SHP77 (cell line): Measurements from ENCODE around the gene RPH3AL.

Experiments
- DNase-seq, 2 experiments: peaks; one replicate each; lab custom pipeline; 2025; lab: John Stamatoyannopoulos, UW

RPH3AL gene

DNA sequence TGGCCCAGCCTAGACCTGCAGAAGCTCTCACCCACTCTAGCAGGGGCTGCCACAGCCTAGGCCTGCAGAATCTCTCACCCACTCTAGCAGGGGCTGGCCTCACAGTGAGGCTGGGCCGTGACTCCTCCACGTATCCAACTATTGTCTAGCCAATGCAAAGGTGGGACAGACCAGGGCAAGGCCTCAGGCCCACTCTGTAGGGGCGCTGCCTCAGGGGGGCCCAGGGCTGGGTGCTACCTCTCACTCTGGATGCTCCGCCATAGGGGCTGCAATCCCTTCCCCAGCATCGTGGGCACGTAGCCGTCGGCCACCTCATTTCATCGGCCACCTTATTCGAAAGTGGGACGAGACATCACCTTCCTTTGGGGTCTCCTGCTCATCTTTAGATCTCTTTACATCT lies 51.7 kb downstream of the RPH3AL start:
- no peak for DNase-seq

DNA sequence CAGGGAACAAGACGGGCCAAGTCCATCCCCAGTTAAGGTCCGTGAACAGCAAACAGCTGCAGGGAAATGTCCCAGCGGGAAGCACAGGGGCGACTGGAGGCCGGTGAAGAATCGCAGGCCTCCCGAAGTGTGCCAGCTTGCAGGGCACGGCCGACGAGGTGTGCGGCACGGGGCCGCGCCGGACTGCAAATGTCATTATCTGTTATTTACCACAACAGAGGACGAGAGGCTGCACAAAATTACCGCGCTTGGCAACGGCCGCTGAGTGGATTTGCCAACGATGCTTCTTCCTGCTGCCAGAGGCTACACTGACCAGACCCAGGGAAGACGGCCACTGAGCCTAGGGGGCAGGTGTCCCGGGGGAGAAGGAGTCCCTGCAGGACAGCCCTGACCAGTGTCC lies 53.1 kb downstream of the RPH3AL start:
- no peak for DNase-seq

DNA sequence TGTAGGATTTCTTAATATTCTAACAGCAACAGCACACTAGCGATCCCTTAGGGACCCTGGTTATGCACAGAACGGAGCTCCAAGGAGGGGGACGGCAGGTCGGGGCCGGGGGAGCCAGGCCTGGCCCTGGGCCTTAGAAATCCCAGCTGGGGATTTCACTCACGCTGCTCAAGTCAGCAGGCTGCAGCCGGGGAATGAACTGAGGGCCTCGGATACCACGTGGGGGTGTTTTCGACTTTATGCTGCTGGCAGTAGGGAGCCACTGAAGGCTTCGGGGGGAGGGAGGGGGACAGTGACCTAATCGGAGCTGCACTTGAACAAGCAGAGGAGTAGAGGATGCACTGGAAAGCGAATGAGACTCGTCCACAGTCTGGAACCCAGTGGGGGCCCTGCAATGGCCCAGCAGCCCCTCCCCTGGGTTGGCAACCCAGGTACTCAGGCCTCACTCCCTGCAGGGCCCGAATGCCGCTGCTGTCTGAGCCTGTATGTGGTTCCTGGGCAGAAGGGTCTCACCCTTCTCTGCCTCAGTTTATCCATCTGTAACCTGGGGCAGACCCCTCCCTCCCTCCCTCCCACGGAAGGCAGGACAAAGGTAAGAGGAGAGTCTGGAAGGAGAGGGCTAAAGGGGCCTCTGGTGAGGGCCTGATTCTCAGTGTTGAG lies 53.7 kb downstream of the RPH3AL start:
- DNase-seq = no peak

DNA sequence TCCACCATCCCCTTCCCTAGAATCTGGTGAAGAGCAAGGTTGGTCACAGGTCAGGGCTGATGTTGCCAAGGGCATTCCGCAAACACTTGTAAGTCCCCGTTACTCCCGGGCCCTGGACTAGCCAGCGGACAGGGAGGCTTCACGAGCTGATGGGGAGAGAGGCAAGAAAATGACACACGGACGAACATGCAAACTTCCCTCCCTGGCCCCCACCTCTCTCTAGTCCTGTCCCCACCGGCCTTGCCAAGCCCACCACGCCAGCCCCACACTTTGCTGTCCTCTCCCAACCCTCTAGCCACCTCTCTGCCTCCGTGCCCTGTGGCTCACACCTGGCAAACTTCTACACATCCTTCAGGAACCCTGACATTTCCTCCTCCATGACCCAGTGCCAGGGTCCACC lies 54.8 kb downstream of the RPH3AL start:
- no peak for DNase-seq

DNA sequence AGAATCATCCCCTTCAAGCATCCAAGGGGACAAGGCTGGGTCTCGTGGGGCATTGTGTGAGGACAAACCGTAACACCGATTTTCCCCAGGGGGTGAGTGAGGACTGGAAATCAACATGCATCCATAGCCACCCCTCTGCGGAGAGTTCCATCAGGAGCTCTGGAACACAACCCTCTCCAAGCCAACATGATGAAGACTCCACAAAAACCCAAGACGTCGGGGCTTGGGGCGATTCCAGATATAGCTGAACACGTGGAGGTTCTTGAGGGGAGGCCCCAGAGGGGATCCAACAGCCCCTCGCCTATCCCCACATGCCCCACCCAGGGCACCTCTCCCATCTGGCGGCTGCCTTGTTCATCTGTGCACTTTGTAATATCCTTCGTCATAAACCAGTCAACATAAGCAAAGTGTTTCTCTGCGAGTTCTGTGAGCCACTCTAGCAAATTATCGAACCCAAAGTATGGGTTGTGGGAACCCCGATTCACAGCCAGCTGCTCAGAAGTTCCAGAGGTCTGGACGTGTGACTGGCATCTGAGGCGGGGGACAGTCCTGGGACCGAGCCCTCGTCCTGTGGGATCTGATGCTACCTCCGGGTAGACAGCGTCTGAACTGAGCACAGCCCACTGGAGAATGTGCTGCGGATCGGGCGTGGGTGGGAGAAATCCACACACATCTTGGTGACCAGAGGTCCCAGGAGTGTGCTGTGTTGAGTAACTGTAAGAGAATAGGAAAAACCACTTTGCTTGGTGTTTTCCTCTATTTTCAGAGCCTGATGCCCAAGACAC lies 55.5 kb downstream of the RPH3AL start:
- DNase-seq = no peak

DNA sequence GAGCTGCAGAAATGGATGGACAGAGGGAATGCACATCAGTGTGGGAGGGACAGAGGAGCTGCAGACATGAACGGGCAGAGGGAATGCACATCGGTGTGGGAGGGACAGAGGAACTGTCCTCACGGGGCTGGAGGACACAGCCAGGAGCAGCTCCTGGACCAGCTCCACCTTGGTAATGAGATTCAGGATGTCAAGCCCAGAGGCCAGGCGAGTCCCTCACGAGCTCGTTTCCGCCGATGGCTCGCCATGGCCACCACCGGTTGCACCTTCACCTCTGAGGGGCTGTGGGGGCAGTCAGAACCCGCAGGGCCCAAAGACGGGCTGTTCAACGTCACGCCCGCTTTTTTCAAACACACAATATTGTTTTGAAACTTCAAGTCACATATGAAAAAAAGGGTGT lies 56.2 kb downstream of the RPH3AL start:
- no peak for DNase-seq

DNA sequence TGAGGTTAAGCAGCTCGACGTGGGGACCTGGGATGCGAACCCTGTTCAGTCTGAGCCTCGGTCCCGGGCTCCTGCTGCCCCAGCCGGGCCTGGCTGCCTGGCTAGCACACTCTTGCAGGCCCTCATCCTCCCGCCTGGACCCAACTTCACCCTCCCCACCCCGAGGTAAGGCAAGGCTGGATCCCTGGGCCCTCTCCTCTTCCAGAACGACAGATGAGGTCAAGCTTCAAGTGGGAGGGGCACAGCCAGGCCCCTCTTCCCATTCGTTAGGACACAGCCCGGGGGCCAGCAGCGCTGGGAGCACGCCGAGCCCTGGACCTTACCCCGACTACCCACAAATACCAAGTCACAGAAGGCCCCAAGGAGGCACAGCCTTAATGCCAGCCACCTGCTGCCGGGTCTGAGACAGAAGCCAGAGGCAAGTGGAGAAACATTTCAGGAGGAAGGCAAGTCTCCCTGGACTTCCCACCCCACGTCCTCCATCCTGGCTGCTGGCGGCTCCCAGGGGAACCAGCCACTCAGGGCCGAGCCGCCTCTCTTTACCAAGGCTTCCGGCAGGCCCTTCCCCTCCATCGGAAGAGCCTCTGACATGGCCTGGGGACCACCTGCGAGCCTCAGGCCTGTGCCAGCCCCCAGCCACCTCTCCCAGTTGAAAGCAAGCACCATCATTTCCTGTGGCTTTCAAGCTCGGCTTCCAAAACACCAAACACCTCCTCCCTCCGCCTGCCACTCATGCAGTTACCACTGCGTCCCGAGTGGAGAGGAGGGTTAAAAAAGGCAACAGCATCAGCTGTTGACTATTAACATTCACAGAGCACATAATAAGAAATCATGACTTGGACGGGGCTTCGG lies 59.9 kb downstream of the RPH3AL start:
- no peak for DNase-seq

DNA sequence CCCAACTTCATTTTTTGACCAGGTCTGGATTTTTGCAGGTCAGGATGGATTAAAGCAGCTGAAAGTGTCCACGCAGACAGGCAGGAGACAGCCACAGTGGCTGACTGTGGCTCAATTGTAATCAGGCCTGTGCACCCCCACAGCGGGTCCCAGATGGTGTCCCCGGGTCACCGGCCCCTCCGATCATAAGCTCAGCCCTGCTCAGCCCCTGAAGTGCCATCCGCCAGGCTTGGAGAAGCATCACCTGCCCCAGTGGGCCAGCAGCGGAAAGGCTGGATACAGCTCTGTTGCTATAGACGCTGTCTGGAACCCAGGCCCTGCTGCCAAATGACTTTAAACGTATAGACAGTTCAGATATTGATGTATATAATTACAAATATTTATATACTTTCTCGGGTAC lies 60.6 kb downstream of the RPH3AL start:
- DNase-seq = no peak

DNA sequence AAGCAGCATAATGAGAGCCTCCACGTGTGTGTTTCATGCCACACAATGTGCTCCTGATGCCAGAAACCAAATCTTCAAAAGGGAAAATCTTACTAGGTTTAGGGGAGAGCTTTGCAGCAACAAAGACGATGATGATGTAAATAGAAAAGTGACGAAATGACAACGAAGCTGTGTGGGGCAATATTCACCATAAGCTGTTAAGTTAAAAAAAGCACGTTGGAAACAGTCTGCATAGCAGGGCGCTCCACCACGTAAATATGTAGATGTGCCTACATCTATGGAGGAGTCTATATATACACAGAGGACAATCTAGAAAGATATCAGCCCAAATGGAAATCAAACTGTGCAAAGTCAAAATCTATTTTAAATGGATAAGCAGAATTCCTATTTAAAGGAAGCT lies 61.0 kb downstream of the RPH3AL start:
- DNase-seq = no peak

DNA sequence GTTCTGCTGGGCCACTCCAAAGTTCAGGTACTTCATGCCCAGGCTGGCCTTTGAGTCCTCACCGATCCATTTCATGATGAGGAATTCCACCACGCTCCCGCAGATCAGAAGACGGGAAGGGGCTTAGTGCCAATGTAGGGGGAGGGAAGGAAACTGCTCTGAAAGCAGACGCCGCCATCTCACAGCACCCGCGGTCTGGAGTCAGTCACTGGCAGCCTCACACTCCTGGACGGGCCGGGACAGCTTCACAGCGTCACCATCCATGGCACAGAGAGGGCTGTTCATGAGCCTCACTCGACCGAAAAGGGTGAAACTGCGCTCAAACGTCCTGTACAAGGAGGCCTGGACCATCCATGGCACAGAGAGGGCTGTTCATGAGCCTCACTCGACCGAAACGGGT lies 62.0 kb downstream of the RPH3AL start:
- no peak for DNase-seq

DNA sequence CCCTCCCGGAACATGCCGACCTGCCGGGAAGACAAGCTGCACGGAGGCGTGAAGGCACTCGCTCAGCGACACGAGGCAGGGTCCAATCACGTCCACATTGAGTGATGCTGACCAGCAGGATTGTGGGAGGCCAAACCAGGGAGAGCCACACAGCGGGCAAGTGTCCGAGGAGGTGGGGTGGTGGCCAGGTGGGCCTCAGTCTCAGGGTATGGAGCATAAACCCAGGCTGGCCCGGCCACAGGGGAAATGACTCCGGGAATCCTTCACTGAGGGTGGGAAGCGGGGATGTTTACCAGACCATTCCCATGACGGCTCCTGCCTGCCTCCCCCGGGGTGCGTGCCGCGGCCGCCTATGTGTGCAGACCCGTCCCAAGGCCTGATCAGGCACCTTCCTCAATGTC lies 62.5 kb downstream of the RPH3AL start:
- DNase-seq = no peak

DNA sequence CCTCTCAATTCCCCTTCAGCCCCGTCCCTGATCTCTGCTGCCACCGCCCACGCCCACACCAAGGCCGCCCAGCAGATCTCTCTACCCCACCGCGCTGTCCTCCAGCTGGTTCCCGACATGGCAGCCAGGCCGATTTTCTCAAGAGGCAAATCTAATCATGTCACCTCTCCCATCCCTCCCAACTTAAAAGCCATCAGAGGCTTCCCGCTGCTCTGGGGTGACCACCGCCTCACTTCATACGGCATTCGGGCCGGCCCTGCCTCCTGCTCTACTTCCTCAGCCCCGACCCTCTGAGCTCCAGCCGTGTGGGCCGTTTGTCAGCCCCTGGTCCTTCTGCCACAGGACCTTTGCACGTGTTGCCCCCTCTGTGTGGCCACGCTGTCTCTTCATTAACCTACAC lies 63.2 kb downstream of the RPH3AL start:
- no peak for DNase-seq

DNA sequence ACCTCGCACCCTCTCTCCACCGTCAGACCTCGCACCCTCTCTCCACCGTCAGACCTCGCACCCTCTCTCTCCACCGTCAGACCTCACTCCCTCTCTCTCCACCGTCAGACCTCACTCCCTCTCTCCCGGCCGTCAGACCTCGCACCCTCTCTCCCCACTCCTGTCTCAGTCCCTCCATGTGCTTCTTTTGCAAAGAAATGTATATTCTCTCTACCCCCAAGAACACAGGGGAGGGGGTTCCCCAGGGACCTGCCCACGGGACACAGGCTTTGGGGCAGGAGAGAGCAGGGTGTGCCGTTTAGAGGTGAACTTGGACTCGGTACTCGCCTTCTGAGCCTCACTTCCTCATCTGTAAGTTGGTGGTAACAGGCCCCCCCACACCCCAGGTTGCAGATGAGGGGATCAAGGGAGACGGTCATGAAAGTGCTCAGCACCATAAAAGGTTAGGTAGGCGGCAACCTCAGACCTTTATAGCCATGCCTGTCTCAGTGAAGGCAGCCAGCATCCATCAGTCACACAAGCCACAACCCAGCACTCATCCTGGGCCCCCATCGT lies 63.7 kb downstream of the RPH3AL start:
- no peak for DNase-seq

DNA sequence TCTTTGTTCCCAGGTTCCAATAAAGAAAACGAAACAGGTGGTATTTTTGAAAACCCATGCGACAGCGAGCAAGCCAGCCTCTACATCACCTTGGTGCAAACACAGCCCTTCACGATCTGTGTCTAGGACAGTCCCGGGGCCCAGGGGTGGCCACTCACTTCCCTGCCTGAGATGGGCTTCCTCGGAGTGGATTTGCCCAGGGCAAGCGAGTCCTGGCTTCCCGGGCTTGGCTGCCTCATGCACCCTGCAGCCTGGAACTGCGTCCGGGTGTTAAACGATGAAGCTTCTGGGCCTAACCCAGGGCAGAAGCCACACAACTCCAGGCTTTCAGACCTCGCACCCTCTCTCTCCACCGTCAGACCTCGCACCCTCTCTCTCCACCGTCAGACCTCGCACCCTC lies 66.0 kb downstream of the RPH3AL start:
- DNase-seq = no peak

DNA sequence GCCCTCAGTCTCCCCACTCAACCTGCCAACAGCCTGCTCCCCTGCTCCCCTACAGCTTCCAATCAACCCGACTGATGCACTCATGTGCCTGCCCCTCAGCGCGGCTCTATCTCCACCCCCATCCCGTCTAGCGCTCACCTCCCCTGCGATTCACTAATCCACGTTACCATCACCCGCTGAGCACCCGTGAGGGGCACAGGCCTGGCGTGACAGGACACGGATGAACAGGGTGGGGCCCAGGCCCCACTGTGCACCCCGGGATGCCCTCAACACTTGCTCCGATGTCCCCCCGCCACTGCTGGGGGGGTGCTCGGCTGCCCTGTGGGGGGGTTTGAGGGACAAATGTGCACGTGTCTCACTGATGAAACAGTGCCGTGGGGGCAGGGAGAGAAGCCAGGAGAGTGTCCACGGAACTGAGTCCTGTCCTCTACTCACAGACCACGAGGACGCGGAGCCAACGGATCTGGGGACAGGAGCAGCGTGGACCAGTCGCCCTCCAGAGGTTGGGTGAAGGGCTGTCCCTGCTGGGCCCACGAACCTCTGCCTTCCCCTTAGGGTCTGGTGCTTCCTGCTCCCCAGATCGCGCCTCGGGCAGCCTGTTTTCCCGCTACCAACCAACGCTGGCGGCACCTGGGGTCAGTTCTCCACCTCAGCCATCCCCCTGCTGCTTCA lies 66.7 kb downstream of the RPH3AL start:
- no peak for DNase-seq

DNA sequence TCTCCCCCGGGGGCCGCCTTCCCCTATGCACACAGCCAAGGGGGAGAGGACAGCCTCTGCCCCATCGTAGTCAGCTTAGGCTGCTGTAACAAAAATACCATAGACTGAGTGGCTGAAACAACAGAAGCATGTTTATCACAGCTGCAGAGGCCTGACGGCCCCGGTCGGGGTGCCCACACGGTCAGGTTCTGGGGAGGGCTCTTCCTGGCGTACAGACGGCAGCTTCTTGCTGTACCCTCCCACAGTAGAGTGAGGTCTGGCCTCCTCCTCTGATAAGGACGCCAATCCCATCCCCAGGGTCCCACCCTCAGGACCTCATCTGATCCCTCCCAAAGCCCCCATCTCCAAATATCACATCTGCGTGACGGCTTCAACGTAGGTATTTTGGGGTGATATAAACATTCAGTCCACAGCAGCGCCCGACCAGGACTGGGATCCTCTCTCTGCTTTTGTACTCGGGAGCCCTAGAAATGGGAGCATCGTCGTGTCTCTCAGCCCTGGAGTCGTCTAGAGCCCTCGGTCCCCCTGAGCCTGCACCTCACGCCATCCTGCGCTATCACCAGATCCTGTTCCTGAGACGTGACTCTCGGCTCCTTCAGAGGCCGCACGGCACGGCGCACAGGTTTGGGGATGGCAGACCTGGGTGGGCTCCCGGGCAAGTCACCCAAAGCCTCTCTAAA lies 67.8 kb downstream of the RPH3AL start:
- DNase-seq = no peak

DNA sequence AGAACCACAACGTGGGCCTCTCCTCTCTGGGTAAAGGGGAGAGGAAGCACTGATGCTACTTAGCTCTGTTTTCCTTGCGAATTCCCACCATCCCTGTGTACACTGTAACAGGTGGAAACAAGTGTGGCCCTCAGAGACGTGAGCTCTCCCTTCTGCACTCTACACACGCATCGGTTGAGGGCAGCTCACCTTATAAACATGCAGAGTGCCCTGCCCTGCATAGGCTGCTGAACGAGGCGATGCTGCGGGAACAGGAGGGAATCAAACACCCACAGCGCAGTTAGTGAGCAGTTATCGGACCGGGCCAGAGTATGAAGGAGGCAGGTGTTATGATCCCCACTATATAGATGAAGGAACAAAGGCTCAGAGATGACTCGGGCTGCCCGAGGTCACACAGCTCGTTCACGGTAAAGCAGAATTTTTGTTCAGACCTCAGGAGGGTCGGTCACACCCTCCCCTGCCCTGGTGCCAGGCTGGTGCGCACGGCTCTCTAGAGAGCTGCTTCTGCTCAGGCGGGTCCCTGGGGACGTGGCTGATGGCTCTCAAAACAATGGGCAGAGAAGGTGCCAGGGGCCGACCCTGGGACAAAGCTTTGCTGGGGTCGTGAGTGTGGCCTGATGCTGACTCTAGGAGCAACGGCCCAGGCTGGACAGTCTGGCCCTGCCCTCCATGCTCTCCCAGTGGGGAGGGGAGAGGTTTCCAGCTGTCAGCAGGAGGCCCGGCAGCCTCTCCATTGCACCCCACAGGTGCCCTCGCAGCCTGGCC lies 68.5 kb downstream of the RPH3AL start:
- no peak for DNase-seq

DNA sequence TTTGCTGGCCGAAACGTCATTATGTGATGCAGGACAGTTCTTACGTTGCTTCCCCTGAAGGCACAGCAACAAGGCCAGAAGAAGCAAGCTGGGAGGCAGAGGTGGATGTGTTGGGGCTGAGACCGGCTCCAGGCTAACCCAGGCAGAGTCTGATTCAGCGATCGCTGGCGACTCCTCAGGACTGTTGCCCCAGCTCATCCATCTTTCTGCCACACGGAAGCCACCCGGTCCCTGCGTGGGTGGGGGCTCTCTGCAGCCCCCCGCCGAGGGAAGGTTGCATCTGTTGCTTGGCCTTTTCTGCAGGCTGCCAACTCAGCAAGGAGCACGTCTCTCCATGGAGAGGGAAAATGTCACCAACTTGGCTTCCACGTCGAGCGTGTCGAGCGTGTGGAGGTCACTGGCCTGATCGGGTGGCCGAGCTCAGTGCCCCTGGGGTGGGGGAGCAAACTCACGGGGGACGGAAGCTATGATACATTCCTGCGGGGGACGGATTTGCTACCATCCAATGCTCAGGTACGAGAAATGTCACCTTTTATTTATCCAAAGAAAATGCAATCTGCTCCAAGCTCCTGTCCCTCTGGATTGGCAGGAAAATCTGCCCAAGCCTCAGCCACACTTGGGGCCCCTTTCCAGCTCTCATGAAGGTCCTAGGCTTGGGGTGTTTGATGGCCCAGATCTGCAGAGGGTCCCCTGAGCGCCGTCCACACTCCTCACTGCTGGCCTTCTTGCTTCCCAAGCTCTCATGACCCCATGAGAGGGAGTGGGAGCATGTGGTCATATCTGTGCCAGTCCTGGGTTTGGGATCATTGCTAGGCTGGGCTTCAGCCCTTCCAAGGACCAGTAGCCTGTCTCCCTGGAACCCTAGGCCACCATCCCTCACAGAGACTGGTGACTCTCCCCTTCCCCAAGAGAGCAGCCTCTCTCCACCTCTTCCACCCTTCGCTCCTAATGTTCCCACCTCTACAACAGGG lies 69.4 kb downstream of the RPH3AL start:
- DNase-seq = no peak
